Testis (tissue), 3 donors: ENCODE results near the gene CDH22. TPM values are rescaled to one million over a fixed set of nuclear protein-coding genes. Genes with fewer than 3 reads are reported as not detected.

ENCODE experiments used
- DNase-seq: peaks from one replicate; pipeline ENCODE4 v3.0.0-alpha.2; 2019
- H3K27ac ChIP-seq, 2 donors: fragments of 200-600 bp; sonication (generic); one replicate each; pipeline ENCODE4 v1.5.1; 2019
- H3K27me3 ChIP-seq: fragments of 200-600 bp; sonication (generic); one replicate; pipeline ENCODE4 v1.5.1; 2019
- H3K36me3 ChIP-seq: fragments of 200-600 bp; sonication (generic); one replicate; pipeline ENCODE4 v1.5.1; 2017; ENCODE audit warnings: low read depth; ENCODE audit errors: missing control alignments
- H3K4me1 ChIP-seq: fragments of 200-600 bp; sonication (generic); one replicate; pipeline ENCODE4 v1.5.1; 2019
- H3K4me3 ChIP-seq, 2 donors: fragments of 200-600 bp; sonication (generic); one replicate each; pipeline ENCODE4 v1.5.1; 2017 to 2019
- H3K9me3 ChIP-seq: fragments of 200-600 bp; sonication (generic); one replicate; pipeline ENCODE4 v1.5.1; 2017
- CTCF ChIP-seq, 3 experiments: fragments of 450-650 bp in 2 of 3; fragments of 200-600 bp in 1 of 3; sonication (generic) in 1 of 3; IDR thresholded peaks; one replicate each; pipeline ENCODE4 v1.5.1; 2016 to 2019; ENCODE audit warnings: antibody characterized with exemption in 3 of 3, mild to moderate bottlenecking in 2 of 3, moderate library complexity in 1 of 3
- POLR2A ChIP-seq: fragments of 450-650 bp; IDR thresholded peaks from one replicate; pipeline ENCODE4 v1.6.1; 2017; ENCODE audit warnings: antibody characterized with exemption, mild to moderate bottlenecking, moderate library complexity
- WGBS, 2 donors: methylation state at CpG; one replicate each; pipeline ENCODE4 v1.1.5; 2018; 5-methylcytosine and 5-hydroxymethylcytosine counted together
- intact Hi-C: fragments of 100-400 bp; cut with DNase I; formaldehyde crosslinking; loops from one replicate; pipeline ENCODE4 v1.15.1; 2023; ENCODE audit warnings: low total_unique reads
- polyA plus RNA-seq: library from polyadenylated mRNA; stranded (reverse); fragments of 350-450 nt; fragmentation: Illumina TruSeq; extraction: RNeasy Lipid Tissue Mini Kit (QIAGEN cat#74804); gene quantifications from one replicate; pipeline ENCODE4 v1.2.3, GENCODE V29; 2014; ENCODE audit warnings: low read depth, low replicate concordance; ENCODE audit not compliant: insufficient read depth
- total RNA-seq, 2 donors: library from RNA; depleted of rRNA; stranded (reverse); fragments of >200 nt; gene quantifications; one replicate each; pipeline ENCODE4 v1.2.3, GENCODE V29; 2016

CDH22 gene
- total and polyA plus RNA-seq, 3 donors from 2014 or later: 1.8 to 2.6 (median 2.6) TPM

GRCh38 chr20:46183768-46184167 is 124.5 kb downstream of the CDH22 start:
- Histone ChIP-seq H3K4me3 (no peak overlapping the region), H3K9me3 (no peaks in the 10 kb centered on the region), H3K36me3 (no peaks in the 10 kb centered on the region), H3K27me3 (no peaks in the 10 kb centered on the region), H3K4me1 (no peaks in the 10 kb centered on the region), H3K27ac (no peak overlapping the region)
- TF ChIP-seq CTCF (IDR thresholded peaks at IDR 0.05) (no peak), POLR2A (no peak)
- intact Hi-C loops: no loop called here
- 78 to 79% methylated on average over 5 of the region's 5 CpGs for WGBS, 2 donors
- no peak for DNase-seq

DNA sequence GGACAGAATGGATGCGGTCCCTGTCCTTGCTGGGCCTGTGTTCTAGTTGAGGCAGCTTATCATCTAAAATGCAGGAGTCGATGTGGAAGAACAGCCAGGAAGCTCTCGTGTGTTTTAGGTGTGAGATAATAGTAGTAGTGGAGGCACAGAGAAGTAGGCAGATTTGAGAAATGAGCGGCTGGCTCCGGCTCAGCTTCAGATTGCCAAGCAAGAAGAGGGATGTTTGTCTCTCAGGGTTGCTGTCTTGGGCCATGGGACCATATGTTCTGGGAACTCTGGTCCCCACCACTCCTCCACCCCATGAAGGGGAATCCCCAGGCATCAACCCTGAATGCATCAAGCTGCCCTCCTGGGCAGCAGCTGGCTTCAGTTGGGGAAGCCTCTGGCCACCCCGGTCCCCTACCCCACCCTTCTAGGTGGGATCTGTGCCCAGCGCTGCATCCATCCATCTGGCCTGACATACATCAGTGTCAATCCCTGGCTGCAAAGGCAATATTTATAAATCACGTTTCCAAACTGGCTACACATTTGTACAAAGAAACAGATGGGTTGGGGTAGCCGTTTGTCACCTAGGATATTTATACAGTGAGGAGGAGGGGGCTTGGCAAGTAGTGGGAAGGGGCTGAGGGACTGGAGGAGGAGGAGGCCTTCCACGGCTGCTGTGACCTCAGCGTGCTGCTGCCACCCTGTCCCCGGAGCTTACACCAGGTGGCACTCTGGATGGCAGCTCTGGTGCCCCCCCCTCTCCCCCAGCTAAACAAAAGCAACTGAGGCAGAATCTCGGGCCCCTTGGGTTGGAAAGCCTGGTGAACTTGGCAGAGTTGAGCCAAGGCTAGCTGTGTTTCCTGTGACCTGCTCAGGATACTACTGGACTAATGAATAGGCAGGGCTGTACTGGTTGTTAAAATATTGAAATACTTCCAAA is 125.8 kb downstream of the CDH22 start:
- Histone ChIP-seq H3K27ac (no peak overlapping the region), H3K27me3 (no peaks in the 10 kb centered on the region), H3K9me3 (no peaks in the 10 kb centered on the region), H3K4me1 (no peaks in the 10 kb centered on the region), H3K4me3 (no peak overlapping the region), H3K36me3 (no peaks in the 10 kb centered on the region)
- intact Hi-C loops: no loop called here
- TF ChIP-seq POLR2A (no peak), CTCF (IDR thresholded peaks at IDR 0.05) (no peak)
- WGBS, 2 donors: 76 to 81% methylated on average over 13 of the region's 13 CpGs
- DNase-seq: no peak

GRCh38 chr20:46179862-46180261 is 128.4 kb downstream of the CDH22 start:
- no peaks in the 10 kb centered on the region for H3K9me3 ChIP-seq
- no peaks in the 10 kb centered on the region for H3K36me3 ChIP-seq
- no peak overlapping the region for H3K27ac ChIP-seq
- no peaks in the 10 kb centered on the region for H3K27me3 ChIP-seq
- TF ChIP-seq CTCF (IDR thresholded peaks at IDR 0.05): no peak
- no peak for TF ChIP-seq POLR2A
- no peak for DNase-seq
- intact Hi-C loops: no loop called here
- no peak overlapping the region for H3K4me3 ChIP-seq
- H3K4me1 ChIP-seq: no peaks in the 10 kb centered on the region
- WGBS, 2 donors: 85 to 89% methylated on average over 7 to 8 of the region's 8 CpGs

DNA sequence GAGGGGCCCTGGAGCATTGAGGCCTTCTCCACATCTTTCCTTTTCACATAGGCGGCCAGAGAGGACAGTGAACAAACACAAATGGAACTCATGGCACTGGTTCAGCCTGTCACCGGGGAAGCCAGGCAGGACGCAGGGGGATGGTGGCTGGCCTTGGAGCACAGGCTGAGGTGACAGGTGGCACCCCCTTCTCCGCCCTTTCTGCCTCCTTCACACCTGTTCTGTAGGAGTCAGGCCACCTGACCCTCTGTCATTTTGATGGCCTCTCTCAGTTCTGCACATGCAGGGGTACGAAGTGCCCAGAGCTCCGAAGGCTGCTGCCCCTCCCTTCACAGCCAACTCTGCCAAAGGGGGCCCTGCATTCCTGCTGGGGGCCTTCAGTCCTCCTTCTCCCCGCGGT is 129.4 kb downstream of the CDH22 start:
- TF ChIP-seq POLR2A: no peak
- TF ChIP-seq CTCF (IDR thresholded peaks at IDR 0.05): no peak
- no peak for DNase-seq
- Histone ChIP-seq H3K4me1 (no peaks in the 10 kb centered on the region), H3K4me3 (no peak overlapping the region), H3K27ac (no peak overlapping the region), H3K27me3 (no peaks in the 10 kb centered on the region), H3K36me3 (no peaks in the 10 kb centered on the region), H3K9me3 (no peaks in the 10 kb centered on the region)
- intact Hi-C loops: no loop called here
- 81 to 82% methylated on average over 8 of the region's 8 CpGs for WGBS, 2 donors

- Histone ChIP-seq H3K27me3 (no peaks in the 10 kb centered on the region), H3K36me3 (no peaks in the 10 kb centered on the region), H3K27ac (no peak overlapping the region), H3K4me3 (no peak overlapping the region), H3K4me1 (no peaks in the 10 kb centered on the region), H3K9me3 (no peaks in the 10 kb centered on the region)
- intact Hi-C loops: no loop called here
- 93 to 96% methylated on average over 13 to 15 of the region's 15 CpGs for WGBS, 2 donors
- TF ChIP-seq POLR2A (no peak), CTCF (IDR thresholded peaks at IDR 0.05) (no peak)
- no peak for DNase-seq
These were observed 130.5 kb downstream of the CDH22 start for GRCh38 chr20:46177768-46178167.
